D721Med (cell line): ENCODE results near the gene PPFIBP2.

Experiments
- DNase-seq: peaks from one replicate; pipeline ENCODE4 v3.0.0; 2011; ENCODE audit warnings: low spot score; ENCODE audit not compliant: insufficient read length
- FAIRE-seq: peaks from 2 replicates; lab custom pipeline; 2011; peaks lifted over from hg19 to GRCh38; lab: Jason Lieb, UNC
- CTCF ChIP-seq: IDR thresholded peaks from 2 replicates; pipeline ENCODE4 v1.5.1; 2012; ENCODE audit warnings: mild to moderate bottlenecking, control low read depth; ENCODE audit not compliant: insufficient read depth; ENCODE audit errors: missing control alignments

PPFIBP2 gene

GRCh38 chr11:7484131-7484530 lies 29.7 kb upstream of the PPFIBP2 start:
- no peak for DNase-seq
- no peak for FAIRE-seq
- no peak for TF ChIP-seq CTCF

- FAIRE-seq (no peak), DNase-seq (no peak)
- no peak for TF ChIP-seq CTCF
Measured at GRCh38 chr11:7484645-7485044, 29.2 kb upstream of the PPFIBP2 start.

- no peak for TF ChIP-seq CTCF
- FAIRE-seq (no peak), DNase-seq (no peak)
Measured at GRCh38 chr11:7485186-7486097, 28.4 kb upstream of the PPFIBP2 start, which contains the start of gene OLFML1. TSS of gene OLFML1 (plus strand) at chr11:7485506. CDS start at chr11:7485876, 370 bp downstream.

GRCh38 chr11:7486098-7486780 lies 27.6 kb upstream of the PPFIBP2 start:
- no peak for TF ChIP-seq CTCF
- DNase-seq (no peak), FAIRE-seq (no peak)

GRCh38 chr11:7486781-7487140 lies 27.0 kb upstream of the PPFIBP2 start:
- FAIRE-seq (no peak), DNase-seq (no peak)
- no peak for TF ChIP-seq CTCF

- no peak for DNase-seq
- no peak for TF ChIP-seq CTCF
- no peak for FAIRE-seq
Measured at GRCh38 chr11:7487360-7487759, 26.4 kb upstream of the PPFIBP2 start.
